Measurements from ENCODE around the gene GLYAT. TPM values are rescaled to one million over a fixed set of nuclear protein-coding genes. Genes with fewer than 3 reads are reported as not detected.

GLYAT gene
- total RNA-seq, 2 experiments from 2014 or later = not detected

DNA sequence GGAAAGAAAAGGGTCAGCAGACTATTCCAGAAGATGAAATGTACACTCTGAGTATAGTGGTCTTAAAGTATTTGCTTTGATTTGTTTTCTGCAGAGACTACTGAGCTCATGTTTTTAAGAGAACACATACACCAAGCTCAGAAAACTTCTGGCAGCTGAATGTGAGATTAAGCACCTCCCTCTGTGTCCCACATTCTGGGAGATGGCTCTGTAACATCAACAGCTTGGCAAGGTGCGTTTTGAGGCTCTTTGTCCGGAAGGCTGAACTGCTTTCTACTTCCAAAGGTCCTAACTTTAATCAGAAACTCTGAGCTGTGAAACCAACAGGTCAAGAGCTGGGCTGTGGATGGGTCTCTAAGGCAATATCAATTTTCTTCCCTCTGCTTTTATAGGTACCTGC is 36.4 kb upstream of the GLYAT start:
- Histone ChIP-seq H3K27ac (ENCODE audit: low read depth in 1 of 2, low read length in 2 of 2) (no peak overlapping the region), H3K27me3 (ENCODE audit: control insufficient read depth in 1 of 2, insufficient read depth in 2 of 2, low read length in 2 of 2) (peaks cover 0 to 2% of the 10 kb centered on the region in 2 experiments), H3K4me3 (ENCODE audit: low read length) (no peak overlapping the region), H3K36me3 (ENCODE audit: insufficient read depth, low read length) (no peaks in the 10 kb centered on the region), H3K9me3 (ENCODE audit: control insufficient read depth in 1 of 2, insufficient read depth in 1 of 2, low read length in 2 of 2) (peaks cover 0 to 5% of the 10 kb centered on the region in 2 experiments), H3K4me1 (ENCODE audit: insufficient read depth, low read length) (no peaks in the 10 kb centered on the region)
- Mint-ChIP-seq H3K4me1 (ENCODE audit: low read depth) (no peaks in the 10 kb centered on the region), H3K9me3 (no peaks in the 10 kb centered on the region), H3K27ac (no peak overlapping the region), H3K36me3 (ENCODE audit: low read depth) (no peaks in the 10 kb centered on the region), H3K27me3 (peaks cover 5% of the 10 kb centered on the region), H3K4me3 (no peak overlapping the region)
- TF ChIP-seq, protein P1, sequence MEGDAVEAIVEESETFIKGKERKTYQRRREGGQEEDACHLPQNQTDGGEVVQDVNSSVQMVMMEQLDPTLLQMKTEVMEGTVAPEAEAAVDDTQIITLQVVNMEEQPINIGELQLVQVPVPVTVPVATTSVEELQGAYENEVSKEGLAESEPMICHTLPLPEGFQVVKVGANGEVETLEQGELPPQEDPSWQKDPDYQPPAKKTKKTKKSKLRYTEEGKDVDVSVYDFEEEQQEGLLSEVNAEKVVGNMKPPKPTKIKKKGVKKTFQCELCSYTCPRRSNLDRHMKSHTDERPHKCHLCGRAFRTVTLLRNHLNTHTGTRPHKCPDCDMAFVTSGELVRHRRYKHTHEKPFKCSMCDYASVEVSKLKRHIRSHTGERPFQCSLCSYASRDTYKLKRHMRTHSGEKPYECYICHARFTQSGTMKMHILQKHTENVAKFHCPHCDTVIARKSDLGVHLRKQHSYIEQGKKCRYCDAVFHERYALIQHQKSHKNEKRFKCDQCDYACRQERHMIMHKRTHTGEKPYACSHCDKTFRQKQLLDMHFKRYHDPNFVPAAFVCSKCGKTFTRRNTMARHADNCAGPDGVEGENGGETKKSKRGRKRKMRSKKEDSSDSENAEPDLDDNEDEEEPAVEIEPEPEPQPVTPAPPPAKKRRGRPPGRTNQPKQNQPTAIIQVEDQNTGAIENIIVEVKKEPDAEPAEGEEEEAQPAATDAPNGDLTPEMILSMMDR (IDR thresholded peaks at IDR 0.05) = no peak
- DNase-seq (no peak), ATAC-seq (ENCODE audit: poor library complexity) (no peak)
- ChIA-PET CTCF (no interaction called here), POLR2A (no interaction called here)
- intact Hi-C loops (cut with DNase I, micrococcal nuclease) = no loop called here

DNA sequence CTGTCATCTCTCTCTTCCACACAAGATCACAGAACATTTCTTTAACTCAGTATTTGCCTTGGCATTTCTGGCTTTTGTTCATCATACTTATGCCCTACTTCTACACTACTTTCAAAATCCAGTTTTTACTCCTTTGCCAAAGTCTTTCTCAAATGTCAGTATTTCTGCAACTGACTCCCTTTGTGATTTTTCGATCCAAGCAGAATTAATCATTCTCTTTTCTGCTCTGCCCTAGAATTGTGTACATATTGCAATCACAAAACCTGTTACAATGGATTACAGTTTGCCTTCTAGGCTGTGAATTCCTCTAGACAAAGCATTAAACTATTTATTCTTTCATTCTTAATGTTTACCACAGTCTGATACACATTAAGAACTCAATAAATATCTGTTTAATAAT is 33.3 kb upstream of the GLYAT start:
- intact Hi-C loops (cut with DNase I, micrococcal nuclease) = no loop called here
- H3K4me1 ChIP-seq (ENCODE audit: insufficient read depth, low read length) = no peaks in the 10 kb centered on the region
- Mint-ChIP-seq H3K9me3 (no peaks in the 10 kb centered on the region), H3K4me3 (no peak overlapping the region), H3K36me3 (ENCODE audit: low read depth) (no peaks in the 10 kb centered on the region), H3K27me3 (peaks cover 11% of the 10 kb centered on the region), H3K27ac (no peak overlapping the region), H3K4me1 (ENCODE audit: low read depth) (no peaks in the 10 kb centered on the region)
- H3K27ac ChIP-seq (ENCODE audit: low read depth in 1 of 2, low read length in 2 of 2) = no peak overlapping the region
- DNase-seq (no peak), ATAC-seq (ENCODE audit: poor library complexity) (no peak)
- ChIA-PET CTCF (no interaction called here), POLR2A (no interaction called here)
- TF ChIP-seq, protein P1 (IDR thresholded peaks at IDR 0.05) = no peak
- H3K27me3 ChIP-seq (ENCODE audit: control insufficient read depth in 1 of 2, insufficient read depth in 2 of 2, low read length in 2 of 2) = no peaks in the 10 kb centered on the region
- peaks cover 0 to 5% of the 10 kb centered on the region in 2 experiments for H3K9me3 ChIP-seq (ENCODE audit: control insufficient read depth in 1 of 2, insufficient read depth in 1 of 2, low read length in 2 of 2)
- H3K4me3 ChIP-seq (ENCODE audit: low read length) = no peak overlapping the region
- no peaks in the 10 kb centered on the region for H3K36me3 ChIP-seq (ENCODE audit: insufficient read depth, low read length)

DNA sequence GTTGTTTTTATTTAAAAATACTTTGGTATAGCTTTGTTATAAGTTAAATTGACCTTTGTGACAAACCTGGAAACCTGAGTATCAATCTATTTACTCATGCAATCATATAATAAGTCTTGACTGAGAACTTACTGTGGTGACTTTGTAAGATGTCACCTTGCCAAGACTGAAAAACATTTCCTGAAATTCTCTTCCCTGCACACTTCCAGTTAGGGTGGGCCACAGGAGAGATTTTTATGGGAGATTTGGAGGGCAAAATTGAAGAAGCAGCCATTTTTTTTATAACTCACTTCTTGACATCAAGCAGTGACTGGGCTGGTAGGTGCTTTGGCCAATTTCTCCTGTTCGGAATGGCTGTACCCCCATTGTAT is 31.4 kb upstream of the GLYAT start:
- intact Hi-C loops (cut with DNase I, micrococcal nuclease) = no loop called here
- TF ChIP-seq, protein P1 (IDR thresholded peaks at IDR 0.05) = no peak
- POLR2A ChIA-PET = no interaction called here
- Mint-ChIP-seq H3K4me1 (ENCODE audit: low read depth) (no peaks in the 10 kb centered on the region), H3K4me3 (no peak overlapping the region), H3K9me3 (no peaks in the 10 kb centered on the region), H3K27ac (no peak overlapping the region), H3K27me3 (peaks cover 11% of the 10 kb centered on the region), H3K36me3 (ENCODE audit: low read depth) (no peaks in the 10 kb centered on the region)
- ATAC-seq (ENCODE audit: poor library complexity) (no peak), DNase-seq (no peak)
- Histone ChIP-seq H3K4me1 (ENCODE audit: insufficient read depth, low read length) (no peaks in the 10 kb centered on the region), H3K36me3 (ENCODE audit: insufficient read depth, low read length) (no peaks in the 10 kb centered on the region), H3K9me3 (ENCODE audit: control insufficient read depth in 1 of 2, insufficient read depth in 1 of 2, low read length in 2 of 2) (peaks cover 0 to 5% of the 10 kb centered on the region in 2 experiments), H3K27me3 (ENCODE audit: control insufficient read depth in 1 of 2, insufficient read depth in 2 of 2, low read length in 2 of 2) (no peaks in the 10 kb centered on the region), H3K4me3 (ENCODE audit: low read length) (no peak overlapping the region), H3K27ac (ENCODE audit: low read depth in 1 of 2, low read length in 2 of 2) (no peak overlapping the region)
- CTCF ChIA-PET = no interaction called here
